Measurements from ENCODE around the gene EPHB1.

EPHB1 gene

DNA sequence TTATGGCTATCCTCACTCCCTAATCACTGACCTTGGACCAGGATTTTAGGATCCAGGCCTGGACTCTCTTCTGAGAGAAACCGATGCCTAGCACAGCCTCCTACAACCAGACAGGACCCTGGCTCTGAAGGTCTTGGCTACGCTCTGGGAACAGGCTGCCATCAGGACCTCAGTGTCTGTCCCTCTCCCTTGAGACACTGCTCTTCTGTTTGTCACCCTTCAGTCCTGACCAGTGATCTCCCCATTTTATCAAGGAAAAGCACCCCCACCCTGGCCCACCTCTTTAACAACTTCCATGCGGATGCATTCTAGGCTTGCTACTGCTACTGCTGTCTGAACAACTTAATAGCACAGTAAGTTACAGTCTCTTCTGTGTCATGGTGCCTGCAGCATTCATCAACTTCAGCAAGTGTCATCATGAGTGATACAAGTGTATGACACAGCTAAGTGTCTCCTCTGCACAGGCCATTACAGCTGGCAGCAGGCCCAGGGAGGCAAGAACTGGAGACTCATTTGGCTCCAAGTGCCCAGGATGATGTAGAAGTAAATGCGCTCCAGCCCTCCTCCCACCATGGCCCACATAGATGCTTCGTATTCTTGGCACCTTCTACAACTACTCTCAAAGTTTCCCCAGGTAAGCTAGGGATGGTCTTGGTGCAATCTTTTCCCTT lies 302.4 kb downstream of the EPHB1 start:
- TF ChIP-seq, protein P1, sequence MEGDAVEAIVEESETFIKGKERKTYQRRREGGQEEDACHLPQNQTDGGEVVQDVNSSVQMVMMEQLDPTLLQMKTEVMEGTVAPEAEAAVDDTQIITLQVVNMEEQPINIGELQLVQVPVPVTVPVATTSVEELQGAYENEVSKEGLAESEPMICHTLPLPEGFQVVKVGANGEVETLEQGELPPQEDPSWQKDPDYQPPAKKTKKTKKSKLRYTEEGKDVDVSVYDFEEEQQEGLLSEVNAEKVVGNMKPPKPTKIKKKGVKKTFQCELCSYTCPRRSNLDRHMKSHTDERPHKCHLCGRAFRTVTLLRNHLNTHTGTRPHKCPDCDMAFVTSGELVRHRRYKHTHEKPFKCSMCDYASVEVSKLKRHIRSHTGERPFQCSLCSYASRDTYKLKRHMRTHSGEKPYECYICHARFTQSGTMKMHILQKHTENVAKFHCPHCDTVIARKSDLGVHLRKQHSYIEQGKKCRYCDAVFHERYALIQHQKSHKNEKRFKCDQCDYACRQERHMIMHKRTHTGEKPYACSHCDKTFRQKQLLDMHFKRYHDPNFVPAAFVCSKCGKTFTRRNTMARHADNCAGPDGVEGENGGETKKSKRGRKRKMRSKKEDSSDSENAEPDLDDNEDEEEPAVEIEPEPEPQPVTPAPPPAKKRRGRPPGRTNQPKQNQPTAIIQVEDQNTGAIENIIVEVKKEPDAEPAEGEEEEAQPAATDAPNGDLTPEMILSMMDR (IDR thresholded peaks at IDR 0.05; ENCODE audit: poor library complexity, severe bottlenecking) = no peak
- no peak overlapping the region for H3K4me3 ChIP-seq (ENCODE audit: severe bottlenecking)
- H3K27me3 ChIP-seq (ENCODE audit: insufficient read depth, poor library complexity, severe bottlenecking) = no peaks in the 10 kb centered on the region
- H3K36me3 ChIP-seq (ENCODE audit: low read depth) = no peaks in the 10 kb centered on the region
- no peak overlapping the region for H3K27ac ChIP-seq (ENCODE audit: poor library complexity, severe bottlenecking)
- no peak for DNase-seq (ENCODE audit: low spot score)
- H3K9me3 ChIP-seq (ENCODE audit: severe bottlenecking) = no peaks in the 10 kb centered on the region
- ATAC-seq (ENCODE audit: low read depth) = no peak
- H3K4me1 ChIP-seq (ENCODE audit: insufficient read depth, poor library complexity, severe bottlenecking) = no peaks in the 10 kb centered on the region

GRCh38 chr3:135099734-135100355 lies 304.8 kb downstream of the EPHB1 start:
- ATAC-seq (ENCODE audit: low read depth) (no peak), DNase-seq (ENCODE audit: low spot score) (no peak)
- Histone ChIP-seq H3K4me3 (ENCODE audit: severe bottlenecking) (no peak overlapping the region), H3K36me3 (ENCODE audit: low read depth) (no peaks in the 10 kb centered on the region), H3K27ac (ENCODE audit: poor library complexity, severe bottlenecking) (no peak overlapping the region), H3K4me1 (ENCODE audit: insufficient read depth, poor library complexity, severe bottlenecking) (no peaks in the 10 kb centered on the region), H3K27me3 (ENCODE audit: insufficient read depth, poor library complexity, severe bottlenecking) (no peaks in the 10 kb centered on the region), H3K9me3 (ENCODE audit: severe bottlenecking) (no peaks in the 10 kb centered on the region)
- TF ChIP-seq, protein P1 (IDR thresholded peaks at IDR 0.05; ENCODE audit: poor library complexity, severe bottlenecking) = no peak

- TF ChIP-seq, protein P1 (IDR thresholded peaks at IDR 0.05; ENCODE audit: poor library complexity, severe bottlenecking) = no peak
- Histone ChIP-seq H3K4me3 (ENCODE audit: severe bottlenecking) (no peak overlapping the region), H3K27ac (ENCODE audit: poor library complexity, severe bottlenecking) (no peak overlapping the region), H3K4me1 (ENCODE audit: insufficient read depth, poor library complexity, severe bottlenecking) (no peaks in the 10 kb centered on the region), H3K36me3 (ENCODE audit: low read depth) (no peaks in the 10 kb centered on the region), H3K27me3 (ENCODE audit: insufficient read depth, poor library complexity, severe bottlenecking) (no peaks in the 10 kb centered on the region), H3K9me3 (ENCODE audit: severe bottlenecking) (no peaks in the 10 kb centered on the region)
- DNase-seq (ENCODE audit: low spot score) (no peak), ATAC-seq (ENCODE audit: low read depth) (no peak)
These were observed 305.3 kb downstream of the EPHB1 start for GRCh38 chr3:135100366-135100765.

DNA sequence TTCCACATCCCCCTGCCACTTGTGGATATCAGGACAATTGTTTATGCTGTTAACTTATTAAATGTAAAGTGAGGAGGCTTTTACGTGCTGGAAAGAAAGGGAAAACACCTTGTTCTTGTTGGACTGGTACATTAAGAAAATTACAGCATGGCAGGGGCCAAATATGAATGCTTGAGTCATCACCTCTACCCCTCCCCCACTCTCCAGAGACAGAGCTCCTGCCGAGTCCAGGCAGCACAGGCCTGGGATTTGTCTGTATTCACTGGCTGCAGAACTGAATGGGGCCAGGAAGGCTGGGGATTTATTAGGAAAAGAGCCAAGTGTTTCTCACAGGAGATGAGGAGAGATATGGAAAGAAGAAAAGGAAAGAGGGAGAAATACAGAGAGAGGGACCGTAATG lies 308.9 kb downstream of the EPHB1 start:
- TF ChIP-seq, protein P1 (IDR thresholded peaks at IDR 0.05; ENCODE audit: poor library complexity, severe bottlenecking) = no peak
- H3K4me3 ChIP-seq (ENCODE audit: severe bottlenecking) = no peak overlapping the region
- no peaks in the 10 kb centered on the region for H3K9me3 ChIP-seq (ENCODE audit: severe bottlenecking)
- H3K36me3 ChIP-seq (ENCODE audit: low read depth) = no peaks in the 10 kb centered on the region
- DNase-seq (ENCODE audit: low spot score) = no peak
- no peak for ATAC-seq (ENCODE audit: low read depth)
- no peaks in the 10 kb centered on the region for H3K4me1 ChIP-seq (ENCODE audit: insufficient read depth, poor library complexity, severe bottlenecking)
- H3K27me3 ChIP-seq (ENCODE audit: insufficient read depth, poor library complexity, severe bottlenecking) = no peaks in the 10 kb centered on the region
- no peak overlapping the region for H3K27ac ChIP-seq (ENCODE audit: poor library complexity, severe bottlenecking)

- no peak for DNase-seq (ENCODE audit: low spot score)
- H3K27me3 ChIP-seq (ENCODE audit: insufficient read depth, poor library complexity, severe bottlenecking) = no peaks in the 10 kb centered on the region
- no peak overlapping the region for H3K27ac ChIP-seq (ENCODE audit: poor library complexity, severe bottlenecking)
- no peaks in the 10 kb centered on the region for H3K9me3 ChIP-seq (ENCODE audit: severe bottlenecking)
- no peak for ATAC-seq (ENCODE audit: low read depth)
- H3K4me3 ChIP-seq (ENCODE audit: severe bottlenecking) = no peak overlapping the region
- TF ChIP-seq, protein P1 (IDR thresholded peaks at IDR 0.05; ENCODE audit: poor library complexity, severe bottlenecking) = no peak
- H3K4me1 ChIP-seq (ENCODE audit: insufficient read depth, poor library complexity, severe bottlenecking) = no peaks in the 10 kb centered on the region
- no peaks in the 10 kb centered on the region for H3K36me3 ChIP-seq (ENCODE audit: low read depth)
These were observed 311.4 kb downstream of the EPHB1 start for GRCh38 chr3:135106445-135106844.
